ENCODE measurements around the gene GMPR2.

GMPR2 gene

GRCh38 chr14:24286996-24287395 is 54.3 kb downstream of the GMPR2 start:
- peaks cover 17% of the 10 kb centered on the region for H3K4me1 Mint-ChIP-seq (ENCODE audit: low read depth)
- H3K27ac Mint-ChIP-seq: no peak overlapping the region
- no peak overlapping the region for H3K4me3 Mint-ChIP-seq
- peaks cover 15% of the 10 kb centered on the region for H3K36me3 Mint-ChIP-seq
- no peaks in the 10 kb centered on the region for H3K9me3 Mint-ChIP-seq (ENCODE audit: low read depth)
- H3K27me3 Mint-ChIP-seq: no peaks in the 10 kb centered on the region
